ENCODE results near the gene ME1.
"Not testable (repeated sequence)": the region's sequence is repeated elsewhere in the genome, so short reads cannot be mapped to it uniquely, and the experiment has no call there.

ME1 gene

DNA sequence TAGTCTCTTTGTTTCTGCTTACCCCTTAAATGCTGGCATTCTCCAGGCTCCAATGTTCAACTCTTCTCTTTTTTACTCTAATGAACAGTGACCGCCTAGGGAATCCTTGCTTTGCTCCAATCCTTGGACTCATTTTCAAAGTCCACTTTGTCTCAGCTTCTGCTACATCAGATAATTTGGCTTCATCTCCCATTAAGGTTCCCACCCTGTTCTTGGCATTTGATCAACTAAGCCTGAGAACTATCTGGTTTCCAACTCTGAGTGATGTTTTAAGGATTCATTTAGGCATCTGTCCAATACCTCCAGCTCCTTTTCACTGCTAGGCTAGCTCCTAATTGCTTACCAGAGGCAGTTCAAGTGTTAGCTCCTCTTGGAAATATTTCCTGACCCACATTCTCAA, 64.9 kb downstream of the ME1 start:
- DNase-seq (ENCODE audit: low spot score), result no peak

DNA sequence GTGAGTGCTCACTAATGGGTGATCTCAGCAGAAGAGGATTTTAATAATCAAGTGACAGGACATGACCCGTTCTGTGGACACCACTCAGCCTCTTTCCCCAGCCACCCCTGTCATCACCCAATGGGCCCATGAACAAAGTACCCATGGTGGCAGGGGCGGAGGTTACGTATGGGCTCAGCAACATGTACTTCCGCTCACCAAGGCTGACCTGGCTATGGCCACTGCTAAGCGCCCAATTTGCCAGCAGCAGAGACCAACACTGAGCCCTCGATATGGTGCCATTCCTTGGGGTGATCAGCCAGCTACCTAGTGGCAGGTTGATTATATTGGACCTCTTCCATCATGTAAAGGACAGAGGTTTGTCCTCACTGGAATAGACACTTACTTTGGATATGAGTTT, 68.5 kb downstream of the ME1 start:
- DNase-seq (ENCODE audit: low spot score), result not testable (repeated sequence)

More for the DNA sequence above, 64.9 kb downstream of the ME1 start:
- TF ChIP-seq, protein P1, sequence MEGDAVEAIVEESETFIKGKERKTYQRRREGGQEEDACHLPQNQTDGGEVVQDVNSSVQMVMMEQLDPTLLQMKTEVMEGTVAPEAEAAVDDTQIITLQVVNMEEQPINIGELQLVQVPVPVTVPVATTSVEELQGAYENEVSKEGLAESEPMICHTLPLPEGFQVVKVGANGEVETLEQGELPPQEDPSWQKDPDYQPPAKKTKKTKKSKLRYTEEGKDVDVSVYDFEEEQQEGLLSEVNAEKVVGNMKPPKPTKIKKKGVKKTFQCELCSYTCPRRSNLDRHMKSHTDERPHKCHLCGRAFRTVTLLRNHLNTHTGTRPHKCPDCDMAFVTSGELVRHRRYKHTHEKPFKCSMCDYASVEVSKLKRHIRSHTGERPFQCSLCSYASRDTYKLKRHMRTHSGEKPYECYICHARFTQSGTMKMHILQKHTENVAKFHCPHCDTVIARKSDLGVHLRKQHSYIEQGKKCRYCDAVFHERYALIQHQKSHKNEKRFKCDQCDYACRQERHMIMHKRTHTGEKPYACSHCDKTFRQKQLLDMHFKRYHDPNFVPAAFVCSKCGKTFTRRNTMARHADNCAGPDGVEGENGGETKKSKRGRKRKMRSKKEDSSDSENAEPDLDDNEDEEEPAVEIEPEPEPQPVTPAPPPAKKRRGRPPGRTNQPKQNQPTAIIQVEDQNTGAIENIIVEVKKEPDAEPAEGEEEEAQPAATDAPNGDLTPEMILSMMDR (IDR thresholded peaks at IDR 0.05; ENCODE audit: extremely low read depth, missing control alignments), result no peak

DNA sequence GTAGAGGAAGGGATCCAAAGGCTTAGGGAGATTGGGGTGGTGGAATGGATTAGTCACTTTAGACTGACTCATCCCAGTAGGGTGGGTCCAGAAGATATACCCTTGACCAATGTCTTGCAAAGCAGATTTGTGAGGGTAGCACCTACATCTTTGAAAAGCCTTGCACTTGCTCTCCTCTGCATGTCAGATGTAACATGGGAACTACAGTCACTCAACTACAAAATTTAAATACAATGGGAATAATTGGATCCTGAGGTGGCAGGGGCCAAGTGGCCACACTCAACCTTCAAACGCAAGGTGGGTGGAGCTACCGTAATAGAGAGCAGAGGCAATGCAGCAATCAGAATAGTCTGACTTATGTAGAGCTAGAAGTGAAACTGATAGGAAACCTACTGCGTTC, 71.2 kb downstream of the ME1 start:
- no peak for DNase-seq (ENCODE audit: low spot score)
- TF ChIP-seq, protein P1 (IDR thresholded peaks at IDR 0.05; ENCODE audit: extremely low read depth, missing control alignments), result no peak

DNA sequence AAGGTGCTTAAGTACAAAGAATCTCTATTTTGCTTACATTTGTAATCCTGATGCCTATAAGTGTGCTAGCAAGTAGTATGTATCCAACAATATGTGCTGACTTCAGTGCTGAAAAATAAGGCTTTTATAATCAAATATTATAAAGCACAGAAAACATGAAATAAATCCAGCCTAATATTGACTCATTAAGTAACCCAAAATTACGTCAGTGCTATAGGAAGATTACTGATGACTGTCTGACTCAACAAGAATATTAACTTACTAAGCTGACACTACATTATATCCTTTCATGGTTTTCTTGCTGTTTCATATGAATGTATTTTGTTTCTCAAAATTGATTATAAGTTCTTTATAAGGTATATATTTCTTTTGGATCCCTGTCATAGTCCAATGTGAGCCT, 76.1 kb downstream of the ME1 start:
- no peak for DNase-seq (ENCODE audit: low spot score)

DNA sequence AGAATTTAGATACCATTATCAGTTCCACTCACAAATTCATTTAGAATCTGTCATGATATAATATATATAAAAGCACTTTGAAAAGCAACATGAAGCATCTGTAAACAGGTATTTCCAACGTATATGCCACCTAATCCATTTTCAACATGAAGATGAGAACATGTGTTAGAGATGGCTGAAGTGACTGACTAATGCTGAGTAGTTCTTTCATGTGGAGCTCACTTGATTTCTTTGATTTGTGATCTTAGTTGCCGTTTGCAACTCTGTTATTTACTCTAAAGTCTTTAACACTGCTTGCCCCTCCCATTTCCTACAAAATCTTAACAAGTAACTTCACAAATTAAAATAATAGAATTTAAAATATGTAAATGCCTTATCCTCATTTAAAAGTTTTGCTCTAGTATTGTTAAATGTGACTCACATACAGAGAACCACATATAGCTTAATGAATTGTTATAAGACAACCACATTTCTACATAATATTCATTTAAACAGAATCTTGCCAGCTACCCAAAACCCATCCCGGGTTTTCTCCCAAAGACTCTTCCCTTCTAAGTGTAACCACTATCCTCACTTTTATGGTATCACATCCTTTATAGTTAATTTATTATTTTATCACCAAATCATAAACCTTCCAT, 78.3 kb downstream of the ME1 start:
- TF ChIP-seq, protein P1 (IDR thresholded peaks at IDR 0.05; ENCODE audit: extremely low read depth, missing control alignments), result no peak
- no peak for DNase-seq (ENCODE audit: low spot score)

More for the DNA sequence above, 76.1 kb downstream of the ME1 start:
- TF ChIP-seq, protein P1 (IDR thresholded peaks at IDR 0.05; ENCODE audit: extremely low read depth, missing control alignments), result no peak

DNA sequence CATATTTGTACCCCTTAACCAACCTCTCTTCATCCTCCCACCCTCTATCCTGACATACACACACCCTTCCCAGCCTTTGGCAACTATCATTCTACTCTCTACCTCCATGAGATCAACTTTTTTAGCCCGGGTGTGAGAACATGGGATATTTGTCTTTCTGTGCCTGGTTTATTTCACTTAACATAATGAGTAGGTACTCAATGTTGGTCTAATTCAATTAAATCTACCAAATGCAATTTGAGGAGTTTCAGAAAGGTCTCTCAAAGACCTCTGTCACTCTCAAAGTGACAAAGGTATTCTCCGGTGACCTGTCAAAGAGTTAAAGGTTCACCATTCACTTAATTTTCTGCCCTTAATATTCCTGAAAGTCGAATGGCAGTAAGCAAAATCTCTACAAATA, 87.7 kb downstream of the ME1 start:
- TF ChIP-seq, protein P1 (IDR thresholded peaks at IDR 0.05; ENCODE audit: extremely low read depth, missing control alignments), result no peak
- no peak for DNase-seq (ENCODE audit: low spot score)

DNA sequence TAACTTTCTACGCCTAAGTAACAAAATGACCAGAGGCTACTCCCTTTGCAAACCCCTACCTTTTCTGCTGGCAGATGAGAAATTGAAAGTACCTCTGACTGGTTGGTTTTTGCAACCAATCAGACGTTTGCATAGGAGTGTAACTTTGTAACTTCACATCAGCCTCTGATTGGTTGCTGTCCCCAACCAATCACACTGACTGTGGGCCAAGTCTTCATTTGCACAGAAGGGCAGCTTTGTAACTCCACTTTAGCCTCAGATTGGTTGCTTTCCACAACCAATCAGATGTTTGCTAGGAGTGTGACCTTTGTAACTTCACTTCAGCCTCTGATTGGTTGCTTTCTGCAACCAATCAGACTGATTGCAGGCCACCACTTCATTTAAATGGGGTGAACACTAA, 89.1 kb downstream of the ME1 start:
- TF ChIP-seq, protein P1 (IDR thresholded peaks at IDR 0.05; ENCODE audit: extremely low read depth, missing control alignments), result no peak
- no peak for DNase-seq (ENCODE audit: low spot score)

DNA sequence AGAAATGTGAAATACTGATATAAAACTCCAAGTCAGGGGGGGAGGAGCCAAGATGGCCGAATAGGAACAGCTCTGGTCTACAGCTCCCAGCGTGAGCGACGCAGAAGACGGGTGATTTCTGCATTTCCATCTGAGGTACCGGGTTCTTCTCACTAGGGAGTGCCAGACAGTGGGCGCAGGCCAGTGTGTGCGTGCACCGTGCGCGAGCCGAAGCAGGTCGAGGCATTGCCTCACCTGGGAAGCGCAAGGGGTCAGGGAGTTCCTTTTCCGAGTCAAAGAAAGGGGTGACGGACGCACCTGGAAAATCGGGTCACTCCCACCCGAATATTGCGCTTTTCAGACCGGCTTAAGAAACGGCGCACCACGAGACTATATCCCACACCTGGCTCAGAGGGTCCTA, 96.9 kb downstream of the ME1 start:
- DNase-seq (ENCODE audit: low spot score), result not testable (repeated sequence)

Data from GM20000 (cell line).